ENCODE data around the gene EIF3D.

The EIF3D gene

DNA sequence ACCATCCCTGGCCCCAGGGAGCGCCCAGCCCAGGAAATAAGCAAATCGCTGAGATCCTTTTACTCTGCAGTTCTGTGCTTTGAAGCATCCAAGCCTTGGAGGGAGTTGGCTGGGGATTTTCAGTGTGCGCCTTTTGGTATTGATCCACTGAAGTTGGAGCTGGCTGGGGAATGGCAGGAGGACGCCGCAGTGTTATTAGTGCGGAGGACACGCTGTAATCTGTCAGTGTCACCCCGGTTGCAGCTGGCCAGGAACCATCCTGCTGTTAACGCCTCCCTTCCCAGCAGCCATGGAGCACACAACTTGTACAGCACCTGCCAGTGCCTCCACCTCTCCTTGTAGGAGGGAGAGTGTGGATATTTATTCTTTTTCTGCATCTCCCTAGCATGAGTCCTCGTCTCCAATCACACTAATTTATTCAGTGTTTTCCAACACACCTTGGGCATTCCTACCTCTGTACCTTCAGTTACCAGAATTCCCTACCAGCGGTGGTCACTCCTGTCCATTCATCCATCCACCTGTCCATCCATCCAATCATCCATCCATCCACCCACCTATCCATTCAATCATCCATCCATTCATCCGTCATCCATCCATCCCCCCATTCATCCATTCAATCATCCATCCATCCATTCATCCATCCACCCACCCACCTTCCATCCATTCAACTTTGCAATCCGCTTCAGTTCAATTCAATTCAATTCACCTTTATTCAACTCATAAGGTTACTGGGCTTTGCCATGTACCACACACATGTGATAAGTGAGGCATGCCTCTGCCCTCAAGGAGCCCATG is 21.9 kb upstream of the EIF3D start:
- Histone ChIP-seq H3K9ac (ENCODE audit: low read length) (no peak overlapping the region), H4K8ac (ENCODE audit: low read length) (no peak overlapping the region), H4K91ac (ENCODE audit: low read length) (no peak overlapping the region), H3K23ac (ENCODE audit: low read length in 2 of 2) (no peak overlapping the region), H3K79me1 (replicated peaks; ENCODE audit: low read length, poor library complexity, severe bottlenecking) (no peaks in the 10 kb centered on the region), H3K27me3 (ENCODE audit: control insufficient read depth in 1 of 2, insufficient read depth in 1 of 2, low read length in 2 of 2) (peaks cover 21 to 48% of the 10 kb centered on the region in 2 experiments), H3K4me1 (ENCODE audit: control insufficient read depth, insufficient read depth, low read depth, low read length) (peaks cover 12% of the 10 kb centered on the region), H3K4me2 (ENCODE audit: low read length, poor library complexity, severe bottlenecking) (no peak overlapping the region), H2BK5ac (ENCODE audit: low read depth, low read length, poor library complexity, severe bottlenecking) (no peak overlapping the region), H3K9me3 (ENCODE audit: control insufficient read depth, low read length) (no peaks in the 10 kb centered on the region), H3K18ac (ENCODE audit: low read depth in 1 of 2, low read length in 2 of 2) (no peak overlapping the region), H2BK120ac (ENCODE audit: low read depth, low read length) (no peak overlapping the region), H3K4ac (ENCODE audit: low read depth in 1 of 2, low read length in 2 of 2) (no peak overlapping the region), H2BK12ac (ENCODE audit: low read length in 2 of 2) (no peak overlapping the region), H2AFZ (ENCODE audit: low read depth, low read length) (no peak overlapping the region), H3K4me3 (ENCODE audit: insufficient read depth in 1 of 2, low read depth in 1 of 2, low read length in 2 of 2) (no peak overlapping the region), H3K14ac (ENCODE audit: low read length in 2 of 2) (peak overlapping the region in 1 of 2 experiments; percentile 11), H3K36me3 (ENCODE audit: control insufficient read depth in 1 of 2, insufficient read depth in 2 of 2, low read depth in 1 of 2, low read length in 2 of 2) (no peaks in the 10 kb centered on the region), H2AK5ac (ENCODE audit: low read length, severe bottlenecking) (no peak overlapping the region), H2BK15ac (ENCODE audit: low read depth, poor library complexity, severe bottlenecking) (peak overlapping the region; percentile 4), H3K27ac (ENCODE audit: low read length, poor library complexity, severe bottlenecking) (no peak overlapping the region)
- DNase-seq, result no peak
- WGBS, result 92% methylated on average over 12 of the region's 13 CpGs

DNA sequence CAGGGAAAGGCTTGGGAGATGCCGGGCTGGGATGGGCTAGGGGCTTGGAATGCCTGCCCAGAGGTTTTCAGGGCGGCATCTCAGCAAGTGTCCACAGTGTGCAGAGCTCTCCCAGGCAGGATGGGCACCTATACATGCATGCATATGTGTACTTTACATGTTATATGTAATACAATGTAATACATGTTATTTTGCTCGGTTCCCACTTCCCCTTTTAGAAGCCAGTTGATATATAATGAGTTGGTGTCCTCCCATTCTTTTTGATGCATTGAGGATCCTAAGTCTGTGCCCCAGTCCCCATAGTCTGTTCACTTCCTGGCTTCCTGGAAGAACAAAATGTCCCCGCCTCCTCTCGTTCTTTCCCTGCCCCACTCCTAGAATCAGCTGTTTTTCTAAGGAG is 20.1 kb upstream of the EIF3D start:
- Histone ChIP-seq H3K4me1 (ENCODE audit: control insufficient read depth, insufficient read depth, low read depth, low read length) (peaks cover 12% of the 10 kb centered on the region), H3K4ac (ENCODE audit: low read depth in 1 of 2, low read length in 2 of 2) (peak overlapping the region in 1 of 2 experiments; percentile 82), H3K79me1 (replicated peaks; ENCODE audit: low read length, poor library complexity, severe bottlenecking) (no peaks in the 10 kb centered on the region), H2AK5ac (ENCODE audit: low read length, severe bottlenecking) (no peak overlapping the region), H3K27ac (ENCODE audit: low read length, poor library complexity, severe bottlenecking) (no peak overlapping the region), H3K18ac (ENCODE audit: low read depth in 1 of 2, low read length in 2 of 2) (peak overlapping the region; percentile 55 to 71), H3K9me3 (ENCODE audit: control insufficient read depth, low read length) (no peaks in the 10 kb centered on the region), H2BK120ac (ENCODE audit: low read depth, low read length) (peak overlapping the region; percentile 11), H3K27me3 (ENCODE audit: control insufficient read depth in 1 of 2, insufficient read depth in 1 of 2, low read length in 2 of 2) (peaks cover 21 to 37% of the 10 kb centered on the region in 2 experiments), H4K8ac (ENCODE audit: low read length) (peak overlapping the region; percentile 49), H3K23ac (ENCODE audit: low read length in 2 of 2) (no peak overlapping the region), H4K91ac (ENCODE audit: low read length) (peak overlapping the region; percentile 91), H2BK5ac (ENCODE audit: low read depth, low read length, poor library complexity, severe bottlenecking) (no peak overlapping the region), H3K4me3 (ENCODE audit: insufficient read depth in 1 of 2, low read depth in 1 of 2, low read length in 2 of 2) (no peak overlapping the region), H2AFZ (ENCODE audit: low read depth, low read length) (peak overlapping the region; percentile 30), H2BK12ac (ENCODE audit: low read length in 2 of 2) (peak overlapping the region in 1 of 2 experiments; percentile 2), H3K36me3 (ENCODE audit: control insufficient read depth in 1 of 2, insufficient read depth in 2 of 2, low read depth in 1 of 2, low read length in 2 of 2) (no peaks in the 10 kb centered on the region), H2BK15ac (ENCODE audit: low read depth, poor library complexity, severe bottlenecking) (no peak overlapping the region), H3K9ac (ENCODE audit: low read length) (peak overlapping the region; percentile 14), H3K14ac (ENCODE audit: low read length in 2 of 2) (peak overlapping the region in 1 of 2 experiments; percentile 82), H3K4me2 (ENCODE audit: low read length, poor library complexity, severe bottlenecking) (no peak overlapping the region)
- 90% methylated on average over 1 of the region's 5 CpGs for WGBS
- DNase-seq, result no peak

DNA sequence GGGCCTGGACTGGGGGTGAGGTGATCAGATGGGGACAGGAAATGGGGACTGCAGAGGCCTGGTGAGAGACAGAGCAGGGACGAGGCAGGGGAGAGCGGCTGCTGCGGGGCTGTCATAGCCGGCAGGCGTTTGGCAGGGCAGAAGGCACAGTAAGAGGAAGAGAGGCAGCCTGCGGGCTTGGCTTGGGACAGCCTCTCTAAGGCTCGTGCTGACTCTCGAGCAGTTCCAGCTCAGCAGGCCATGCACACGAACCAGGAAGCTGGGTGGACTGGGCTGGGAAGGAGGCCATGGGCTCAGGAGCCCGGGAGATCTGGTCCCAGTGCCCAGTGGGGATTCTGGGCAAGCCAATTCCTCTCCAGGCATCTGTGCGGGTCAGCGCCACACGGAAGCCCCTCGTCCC is 19.6 kb upstream of the EIF3D start:
- Histone ChIP-seq H3K9me3 (ENCODE audit: control insufficient read depth, low read length) (no peaks in the 10 kb centered on the region), H4K91ac (ENCODE audit: low read length) (peak overlapping the region; percentile 91), H2BK15ac (ENCODE audit: low read depth, poor library complexity, severe bottlenecking) (no peak overlapping the region), H3K27me3 (ENCODE audit: control insufficient read depth in 1 of 2, insufficient read depth in 1 of 2, low read length in 2 of 2) (peaks cover 21 to 35% of the 10 kb centered on the region in 2 experiments), H3K4me3 (ENCODE audit: insufficient read depth in 1 of 2, low read depth in 1 of 2, low read length in 2 of 2) (no peak overlapping the region), H2AK5ac (ENCODE audit: low read length, severe bottlenecking) (no peak overlapping the region), H3K4ac (ENCODE audit: low read depth in 1 of 2, low read length in 2 of 2) (peak overlapping the region; percentile 40 to 82), H3K27ac (ENCODE audit: low read length, poor library complexity, severe bottlenecking) (no peak overlapping the region), H3K14ac (ENCODE audit: low read length in 2 of 2) (peak overlapping the region in 1 of 2 experiments; percentile 82), H3K4me2 (ENCODE audit: low read length, poor library complexity, severe bottlenecking) (no peak overlapping the region), H3K36me3 (ENCODE audit: control insufficient read depth in 1 of 2, insufficient read depth in 2 of 2, low read depth in 1 of 2, low read length in 2 of 2) (no peaks in the 10 kb centered on the region), H3K23ac (ENCODE audit: low read length in 2 of 2) (no peak overlapping the region), H3K79me1 (replicated peaks; ENCODE audit: low read length, poor library complexity, severe bottlenecking) (no peaks in the 10 kb centered on the region), H2BK5ac (ENCODE audit: low read depth, low read length, poor library complexity, severe bottlenecking) (no peak overlapping the region), H2BK12ac (ENCODE audit: low read length in 2 of 2) (peak overlapping the region in 1 of 2 experiments; percentile 60), H4K8ac (ENCODE audit: low read length) (peak overlapping the region; percentile 49), H2BK120ac (ENCODE audit: low read depth, low read length) (peak overlapping the region; percentile 11), H3K4me1 (ENCODE audit: control insufficient read depth, insufficient read depth, low read depth, low read length) (peaks cover 12% of the 10 kb centered on the region), H3K18ac (ENCODE audit: low read depth in 1 of 2, low read length in 2 of 2) (peak overlapping the region; percentile 55 to 69), H2AFZ (ENCODE audit: low read depth, low read length) (peak overlapping the region; percentile 30), H3K9ac (ENCODE audit: low read length) (peak overlapping the region; percentile 14)
- no peak for DNase-seq
- WGBS, result 56% methylated on average over 14 of the region's 14 CpGs

DNA sequence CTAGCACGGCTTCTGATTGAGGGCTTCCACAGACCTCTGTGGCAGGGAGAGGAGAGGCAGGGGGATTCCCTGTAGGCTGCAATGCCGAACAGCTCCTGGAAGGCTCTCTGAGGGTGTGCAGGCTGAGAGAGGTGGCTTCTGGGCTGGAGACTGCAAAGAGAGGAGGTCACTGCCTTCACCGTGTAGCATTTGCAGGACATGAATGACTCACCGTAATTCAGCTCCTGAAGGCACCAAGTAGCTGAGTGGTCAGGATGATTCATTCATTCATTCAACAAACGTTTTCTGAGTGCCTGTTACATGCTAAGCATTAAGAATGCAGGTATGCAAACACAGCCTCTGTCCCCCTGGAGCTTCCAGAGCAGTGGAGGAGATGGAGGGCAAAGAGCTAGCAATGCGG is 18.0 kb upstream of the EIF3D start:
- Histone ChIP-seq H2BK5ac (ENCODE audit: low read depth, low read length, poor library complexity, severe bottlenecking) (no peak overlapping the region), H2AK5ac (ENCODE audit: low read length, severe bottlenecking) (no peak overlapping the region), H3K14ac (ENCODE audit: low read length in 2 of 2) (no peak overlapping the region), H3K9ac (ENCODE audit: low read length) (no peak overlapping the region), H3K79me1 (replicated peaks; ENCODE audit: low read length, poor library complexity, severe bottlenecking) (no peaks in the 10 kb centered on the region), H2BK12ac (ENCODE audit: low read length in 2 of 2) (no peak overlapping the region), H3K18ac (ENCODE audit: low read depth in 1 of 2, low read length in 2 of 2) (no peak overlapping the region), H3K36me3 (ENCODE audit: control insufficient read depth in 1 of 2, insufficient read depth in 2 of 2, low read depth in 1 of 2, low read length in 2 of 2) (no peaks in the 10 kb centered on the region), H3K9me3 (ENCODE audit: control insufficient read depth, low read length) (no peaks in the 10 kb centered on the region), H2BK15ac (ENCODE audit: low read depth, poor library complexity, severe bottlenecking) (no peak overlapping the region), H3K27me3 (ENCODE audit: control insufficient read depth in 1 of 2, insufficient read depth in 1 of 2, low read length in 2 of 2) (peaks cover 16 to 24% of the 10 kb centered on the region in 2 experiments), H3K23ac (ENCODE audit: low read length in 2 of 2) (no peak overlapping the region), H4K8ac (ENCODE audit: low read length) (no peak overlapping the region), H3K27ac (ENCODE audit: low read length, poor library complexity, severe bottlenecking) (peak overlapping the region; percentile 2), H3K4me3 (ENCODE audit: insufficient read depth in 1 of 2, low read depth in 1 of 2, low read length in 2 of 2) (no peak overlapping the region), H4K91ac (ENCODE audit: low read length) (no peak overlapping the region), H3K4me2 (ENCODE audit: low read length, poor library complexity, severe bottlenecking) (no peak overlapping the region), H3K4me1 (ENCODE audit: control insufficient read depth, insufficient read depth, low read depth, low read length) (peaks cover 14% of the 10 kb centered on the region), H2AFZ (ENCODE audit: low read depth, low read length) (no peak overlapping the region), H3K4ac (ENCODE audit: low read depth in 1 of 2, low read length in 2 of 2) (no peak overlapping the region), H2BK120ac (ENCODE audit: low read depth, low read length) (no peak overlapping the region)
- peak; percentile 91 for DNase-seq
- WGBS, result 23% methylated on average over 5 of the region's 6 CpGs
